Measurements from ENCODE around the gene SMCO4. TPM values are rescaled to one million over a fixed set of nuclear protein-coding genes. Genes with fewer than 3 reads are reported as not detected.

SMCO4 gene
- total RNA-seq, 6 experiments from 2014 or later = 8.6 to 13.1 (median 11.0) TPM

- DNase-seq = no peak
- H3K4me1 Mint-ChIP-seq (ENCODE audit: low read depth) = peaks cover 16% of the 10 kb centered on the region
- no peaks in the 10 kb centered on the region for H3K36me3 Mint-ChIP-seq (ENCODE audit: low read depth)
- no peak overlapping the region for H3K27ac Mint-ChIP-seq
- H3K27me3 Mint-ChIP-seq (ENCODE audit: insufficient read depth) = no peaks in the 10 kb centered on the region; the same call in none of the 2 replicates
- TF ChIP-seq CTCF (IDR thresholded peaks at IDR 0.05) = no peak
- no peaks in the 10 kb centered on the region for H3K9me3 Mint-ChIP-seq
- no peak overlapping the region for H3K4me3 Mint-ChIP-seq
Measured at GRCh38 chr11:93481696-93482095, 61.5 kb downstream of the SMCO4 start.

GRCh38 chr11:93481279-93481678, 61.9 kb downstream of the SMCO4 start:
- no peaks in the 10 kb centered on the region for H3K9me3 Mint-ChIP-seq
- H3K36me3 Mint-ChIP-seq (ENCODE audit: low read depth) = no peaks in the 10 kb centered on the region
- peaks cover 20% of the 10 kb centered on the region for H3K4me1 Mint-ChIP-seq (ENCODE audit: low read depth)

GRCh38 chr11:93480756-93481155, 62.4 kb downstream of the SMCO4 start:
- peaks cover 23% of the 10 kb centered on the region for H3K4me1 Mint-ChIP-seq (ENCODE audit: low read depth)
- no peaks in the 10 kb centered on the region for H3K9me3 Mint-ChIP-seq
- TF ChIP-seq CTCF (IDR thresholded peaks at IDR 0.05) = no peak
- H3K36me3 Mint-ChIP-seq (ENCODE audit: low read depth) = no peaks in the 10 kb centered on the region
- H3K4me3 Mint-ChIP-seq = no peak overlapping the region
- peaks cover 1% of the 10 kb centered on the region for H3K27me3 Mint-ChIP-seq (ENCODE audit: insufficient read depth)
- DNase-seq = no peak
- H3K27ac Mint-ChIP-seq = no peak overlapping the region

More at GRCh38 chr11:93481279-93481678, 61.9 kb downstream of the SMCO4 start:
- no peak for DNase-seq
- no peak for TF ChIP-seq CTCF (IDR thresholded peaks at IDR 0.05)
- no peak overlapping the region for H3K4me3 Mint-ChIP-seq
- H3K27ac Mint-ChIP-seq = no peak overlapping the region
- H3K27me3 Mint-ChIP-seq (ENCODE audit: insufficient read depth) = peaks cover 1% of the 10 kb centered on the region

- no peak for TF ChIP-seq CTCF (IDR thresholded peaks at IDR 0.05)
- H3K27me3 Mint-ChIP-seq (ENCODE audit: insufficient read depth) = peaks cover 1% of the 10 kb centered on the region
- no peaks in the 10 kb centered on the region for H3K36me3 Mint-ChIP-seq (ENCODE audit: low read depth)
- no peak for DNase-seq
- no peaks in the 10 kb centered on the region for H3K9me3 Mint-ChIP-seq
- H3K27ac Mint-ChIP-seq = no peak overlapping the region
- H3K4me3 Mint-ChIP-seq = no peak overlapping the region
- H3K4me1 Mint-ChIP-seq (ENCODE audit: low read depth) = peaks cover 23% of the 10 kb centered on the region
Measured at GRCh38 chr11:93480256-93480655, 62.9 kb downstream of the SMCO4 start.

GRCh38 chr11:93478841-93479240, 64.3 kb downstream of the SMCO4 start:
- Mint-ChIP-seq H3K9me3 (no peaks in the 10 kb centered on the region), H3K36me3 (ENCODE audit: low read depth) (no peaks in the 10 kb centered on the region), H3K4me3 (no peak overlapping the region), H3K4me1 (ENCODE audit: low read depth) (peaks cover 23% of the 10 kb centered on the region), H3K27me3 (ENCODE audit: insufficient read depth) (peaks cover 1% of the 10 kb centered on the region; the same call in 1 of the 2 replicates), H3K27ac (no peak overlapping the region)
- DNase-seq = no peak
- TF ChIP-seq CTCF (IDR thresholded peaks at IDR 0.05) = no peak

All from HFFc6 (cell line).